Subcutaneous abdominal adipose tissue (tissue), 5 donors: ENCODE results near the gene PLEKHH3.
A peak's percentile ranks its signal among the peaks of the same experiment; 100 is the strongest.

Source experiments
- H3K27ac ChIP-seq: one replicate; pipeline ENCODE4 v1.7.0; 2013; ENCODE audit warnings: low read depth, mild to moderate bottlenecking, inconsistent platforms, low read length, moderate library complexity
- H3K27me3 ChIP-seq, 5 donors: one replicate each; pipeline ENCODE4 v1.7.0; 2013; ENCODE audit warnings: low read length in 5 of 5, inconsistent platforms in 1 of 5; ENCODE audit not compliant: control insufficient read depth in 5 of 5, insufficient read depth in 4 of 5
- H3K36me3 ChIP-seq, 5 donors: one replicate each; pipeline ENCODE4 v1.7.0; 2013; ENCODE audit warnings: low read length in 5 of 5; ENCODE audit not compliant: control insufficient read depth in 5 of 5, insufficient read depth in 5 of 5
- H3K4me1 ChIP-seq, 5 donors: one replicate each; pipeline ENCODE4 v1.7.0; 2013; ENCODE audit warnings: low read length in 5 of 5, mild to moderate bottlenecking in 3 of 5, moderate library complexity in 1 of 5; ENCODE audit not compliant: control insufficient read depth in 5 of 5, insufficient read depth in 5 of 5
- H3K4me3 ChIP-seq, 5 donors: one replicate each; pipeline ENCODE4 v1.7.0; 2013; ENCODE audit warnings: low read length in 5 of 5, low read depth in 1 of 5
- H3K9ac ChIP-seq, 5 donors: one replicate each; pipeline ENCODE4 v1.7.0; 2013; ENCODE audit warnings: low read length in 5 of 5, mild to moderate bottlenecking in 4 of 5, moderate library complexity in 3 of 5
- H3K9me3 ChIP-seq, 5 donors: one replicate each; pipeline ENCODE4 v1.7.0; 2013; ENCODE audit warnings: low read length in 5 of 5; ENCODE audit not compliant: control insufficient read depth in 5 of 5
- donor health status: healthy.
- donor health status: healthy.
- donor health status: healthy.
- donor health status: healthy.
- donor health status: healthy.

PLEKHH3 gene

DNA sequence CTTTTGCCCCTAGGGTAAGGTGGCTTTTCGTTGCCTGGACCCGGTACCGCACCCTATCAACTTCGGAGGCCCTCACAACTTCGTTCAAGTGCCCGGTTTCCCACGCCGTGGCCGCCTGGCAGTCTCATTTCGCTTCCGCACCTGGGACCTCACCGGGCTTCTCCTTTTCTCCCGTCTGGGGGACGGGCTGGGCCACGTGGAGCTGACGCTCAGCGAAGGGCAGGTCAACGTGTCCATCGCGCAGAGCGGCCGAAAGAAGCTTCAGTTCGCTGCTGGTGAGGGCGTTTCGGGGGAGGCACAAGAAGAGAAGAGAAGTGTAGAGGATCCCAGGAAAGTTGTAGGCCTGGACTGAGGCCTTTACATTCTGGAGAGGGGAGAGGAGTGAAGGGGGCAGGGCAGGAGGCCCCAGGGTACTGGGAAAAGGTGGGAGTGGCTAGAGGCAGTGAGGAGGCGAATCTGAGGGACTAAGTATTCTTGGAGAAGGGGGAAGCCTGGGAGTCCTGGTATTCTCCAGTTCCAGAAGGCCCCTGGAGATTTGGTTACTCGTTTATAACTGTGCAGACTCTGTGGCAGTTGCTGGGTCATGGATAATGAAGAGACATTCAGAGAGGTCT is 11.0 kb upstream of the PLEKHH3 start:
- H3K9ac ChIP-seq: no peak overlapping the region

DNA sequence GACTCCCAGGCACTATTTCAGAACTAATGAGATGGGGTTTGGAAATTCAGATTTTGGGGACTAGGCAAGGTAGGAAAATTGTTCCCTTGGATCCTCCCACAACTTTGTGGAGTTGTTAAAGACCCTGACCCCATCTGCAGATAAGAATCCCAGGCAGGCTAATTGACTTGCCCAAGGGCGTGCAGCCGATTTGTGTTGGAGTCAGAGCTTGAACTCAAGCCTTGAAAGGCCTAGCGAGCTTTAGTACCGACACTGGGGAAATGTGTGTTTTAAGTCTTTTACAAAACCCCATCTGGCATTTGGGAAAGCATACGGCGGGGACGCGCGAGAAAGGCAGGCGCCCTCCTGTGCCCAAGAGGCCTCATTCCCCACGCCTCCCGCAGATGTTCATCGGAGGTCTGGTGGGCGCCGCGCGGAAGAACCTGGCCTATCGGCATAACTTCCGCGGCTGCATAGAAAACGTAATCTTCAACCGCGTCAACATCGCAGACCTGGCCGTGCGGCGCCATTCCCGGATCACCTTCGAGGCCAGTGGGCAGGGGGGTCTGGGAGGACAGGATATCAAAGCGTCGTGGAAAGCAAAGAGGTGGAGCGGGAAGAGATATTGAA is 9.8 kb upstream of the PLEKHH3 start:
- Histone ChIP-seq H3K9me3 (no peaks in the 10 kb centered on the region), H3K27ac (no peak overlapping the region), H3K27me3 (peaks cover 0 to 21% (median 10%) of the 10 kb centered on the region in 5 donors), H3K4me1 (peaks cover 0 to 32% (median 25%) of the 10 kb centered on the region in 5 donors), H3K9ac (no peak overlapping the region), H3K36me3 (peaks cover 0 to 40% (median 11%) of the 10 kb centered on the region in 5 donors), H3K4me3 (no peak overlapping the region)

More for the DNA sequence above, 11.0 kb upstream of the PLEKHH3 start:
- no peaks in the 10 kb centered on the region for H3K9me3 ChIP-seq
- peaks cover 0 to 14% (median 6%) of the 10 kb centered on the region in 5 donors for H3K27me3 ChIP-seq
- H3K4me1 ChIP-seq: peaks cover 0 to 27% (median 14%) of the 10 kb centered on the region in 5 donors
- H3K27ac ChIP-seq: no peak overlapping the region
- H3K4me3 ChIP-seq: no peak overlapping the region
- peaks cover 0 to 51% (median 16%) of the 10 kb centered on the region in 5 donors for H3K36me3 ChIP-seq

DNA sequence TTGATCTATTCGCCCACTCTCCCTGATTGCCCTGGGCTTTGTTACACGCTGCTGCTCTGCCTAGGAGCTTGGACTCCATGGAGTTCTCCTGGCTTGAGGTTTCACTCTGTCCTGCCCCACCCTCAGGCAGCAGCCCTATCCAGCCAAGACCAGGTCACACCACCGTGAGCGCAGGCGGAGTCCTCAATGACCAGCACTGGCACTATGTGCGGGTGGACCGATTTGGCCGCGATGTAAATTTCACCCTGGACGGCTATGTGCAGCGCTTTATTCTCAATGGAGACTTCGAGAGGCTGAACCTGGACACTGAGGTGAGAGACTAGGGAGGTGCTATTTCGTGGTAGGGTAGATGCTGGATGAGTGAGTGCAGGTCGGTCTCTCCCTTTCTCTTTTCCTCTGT is 9.0 kb upstream of the PLEKHH3 start:
- no peak overlapping the region for H3K4me3 ChIP-seq
- H3K27me3 ChIP-seq: peaks cover 0 to 21% (median 12%) of the 10 kb centered on the region in 5 donors
- H3K27ac ChIP-seq: no peak overlapping the region
- no peak overlapping the region for H3K9ac ChIP-seq
- H3K36me3 ChIP-seq: peaks cover 0 to 33% (median 8%) of the 10 kb centered on the region in 5 donors
- H3K4me1 ChIP-seq: peaks cover 0 to 32% (median 30%) of the 10 kb centered on the region in 5 donors
- no peaks in the 10 kb centered on the region for H3K9me3 ChIP-seq

DNA sequence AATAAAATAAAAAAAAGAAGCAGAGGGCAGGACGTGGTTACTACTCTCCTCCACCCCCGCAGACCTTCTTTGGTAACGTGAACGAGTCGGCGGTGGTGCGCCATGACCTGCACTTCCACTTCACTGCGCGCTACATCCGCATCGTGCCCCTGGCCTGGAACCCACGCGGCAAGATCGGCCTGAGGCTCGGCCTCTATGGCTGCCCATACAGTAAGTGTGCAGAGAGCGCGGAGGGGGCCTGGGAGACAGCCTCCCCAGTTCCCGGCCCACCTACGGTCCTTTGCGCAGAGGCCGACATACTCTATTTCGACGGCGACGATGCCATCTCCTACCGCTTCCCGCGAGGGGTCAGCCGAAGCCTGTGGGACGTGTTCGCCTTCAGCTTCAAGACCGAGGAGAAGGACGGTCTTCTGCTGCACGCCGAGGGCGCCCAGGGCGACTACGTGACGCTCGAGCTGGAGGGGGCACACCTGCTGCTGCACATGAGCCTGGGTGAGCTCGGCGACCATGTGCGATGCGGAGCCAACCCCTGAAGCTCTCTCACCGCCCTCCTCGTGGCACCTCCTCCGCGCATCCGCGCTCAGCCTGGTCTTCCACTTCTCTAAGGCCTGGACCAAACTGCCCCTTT is 8.2 kb upstream of the PLEKHH3 start:
- Histone ChIP-seq H3K27me3 (peaks cover 0 to 21% (median 12%) of the 10 kb centered on the region in 5 donors), H3K9ac (no peak overlapping the region), H3K4me3 (no peak overlapping the region), H3K27ac (no peak overlapping the region), H3K4me1 (peaks cover 0 to 38% (median 35%) of the 10 kb centered on the region in 5 donors), H3K9me3 (no peaks in the 10 kb centered on the region), H3K36me3 (peaks cover 0 to 25% (median 8%) of the 10 kb centered on the region in 5 donors)

DNA sequence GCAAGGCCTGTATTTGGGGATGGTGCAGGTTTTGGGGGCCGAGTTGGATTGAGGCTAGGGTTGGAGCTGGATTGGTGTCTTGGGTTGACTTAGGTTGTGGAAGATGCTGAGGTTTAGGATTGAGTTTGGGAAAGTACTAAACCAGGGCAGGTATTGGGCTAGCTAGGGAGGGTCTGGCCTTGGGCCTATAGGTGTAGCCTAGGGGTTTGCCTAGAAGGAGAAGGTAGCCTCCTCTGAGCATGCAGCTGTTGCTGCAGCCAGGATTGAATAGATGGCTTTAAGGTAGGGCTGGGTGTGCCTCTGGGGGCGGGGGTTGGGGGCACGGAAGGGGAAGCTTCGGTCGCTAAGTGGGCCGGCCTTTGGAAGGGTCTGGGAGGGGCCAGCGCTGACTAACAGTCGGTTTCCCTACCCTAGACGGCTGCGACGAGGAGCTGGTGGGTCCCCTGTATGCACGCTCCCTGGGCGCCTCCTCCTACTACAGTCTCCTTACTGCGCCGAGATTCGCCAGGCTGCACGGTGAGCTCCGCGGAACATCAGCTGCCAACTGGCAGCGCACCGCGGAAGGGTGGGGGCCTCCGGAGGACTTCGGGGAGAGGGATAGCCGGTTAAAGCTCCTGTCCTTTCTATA is 6.7 kb upstream of the PLEKHH3 start:
- peaks cover 0 to 21% (median 12%) of the 10 kb centered on the region in 5 donors for H3K27me3 ChIP-seq
- H3K4me3 ChIP-seq: peak overlapping the region in 4 of 5 donors; percentile 29 to 61 (median 55)
- peak overlapping the region in 1 of 5 donors; percentile 41 for H3K9ac ChIP-seq
- peaks cover 0 to 21% (median 8%) of the 10 kb centered on the region in 5 donors for H3K36me3 ChIP-seq
- no peak overlapping the region for H3K27ac ChIP-seq
- H3K4me1 ChIP-seq: peaks cover 2 to 52% (median 48%) of the 10 kb centered on the region in 5 donors
- no peaks in the 10 kb centered on the region for H3K9me3 ChIP-seq

DNA sequence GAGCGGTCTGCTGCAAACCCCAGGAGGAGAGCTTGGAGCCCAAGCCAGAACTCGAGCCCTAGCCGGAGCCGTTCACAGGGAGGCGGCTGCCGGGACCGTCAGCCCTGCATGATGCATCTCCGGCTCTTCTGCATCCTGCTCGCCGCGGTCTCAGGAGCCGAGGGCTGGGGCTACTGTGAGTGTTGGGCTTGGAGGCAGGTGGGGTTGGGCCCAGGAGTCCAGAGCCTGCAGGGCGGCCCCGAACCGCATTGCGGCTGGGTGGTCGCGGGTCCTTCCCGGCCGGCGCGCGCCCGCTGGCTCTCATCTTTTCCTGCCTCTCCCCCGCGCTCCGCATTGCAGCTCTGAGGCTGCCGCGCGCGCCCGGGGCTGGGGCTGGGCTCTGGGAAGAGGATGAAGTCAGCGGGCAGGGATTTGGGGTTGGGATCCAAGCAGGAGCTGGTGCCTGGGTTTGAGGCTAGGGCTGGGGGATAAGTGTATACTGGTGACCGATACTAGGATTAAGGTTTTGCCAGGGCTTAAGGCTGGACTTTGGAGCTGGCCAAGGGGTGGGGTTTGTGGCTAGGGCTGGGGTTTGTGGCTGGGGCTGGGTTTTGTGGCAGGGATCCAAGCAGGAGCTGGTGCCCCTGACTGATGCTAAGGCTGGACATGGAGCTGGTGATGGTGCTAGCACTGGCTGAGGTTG is 6.1 kb upstream of the PLEKHH3 start:
- peaks cover 0 to 21% (median 12%) of the 10 kb centered on the region in 5 donors for H3K27me3 ChIP-seq
- H3K27ac ChIP-seq: no peak overlapping the region
- H3K9ac ChIP-seq: peak overlapping the region in 4 of 5 donors; percentile 41 to 46 (median 46)
- no peaks in the 10 kb centered on the region for H3K9me3 ChIP-seq
- peaks cover 2 to 55% (median 52%) of the 10 kb centered on the region in 5 donors for H3K4me1 ChIP-seq
- H3K36me3 ChIP-seq: peaks cover 0 to 20% (median 4%) of the 10 kb centered on the region in 5 donors
- H3K4me3 ChIP-seq: peak overlapping the region in 4 of 5 donors; percentile 47 to 61 (median 55)

DNA sequence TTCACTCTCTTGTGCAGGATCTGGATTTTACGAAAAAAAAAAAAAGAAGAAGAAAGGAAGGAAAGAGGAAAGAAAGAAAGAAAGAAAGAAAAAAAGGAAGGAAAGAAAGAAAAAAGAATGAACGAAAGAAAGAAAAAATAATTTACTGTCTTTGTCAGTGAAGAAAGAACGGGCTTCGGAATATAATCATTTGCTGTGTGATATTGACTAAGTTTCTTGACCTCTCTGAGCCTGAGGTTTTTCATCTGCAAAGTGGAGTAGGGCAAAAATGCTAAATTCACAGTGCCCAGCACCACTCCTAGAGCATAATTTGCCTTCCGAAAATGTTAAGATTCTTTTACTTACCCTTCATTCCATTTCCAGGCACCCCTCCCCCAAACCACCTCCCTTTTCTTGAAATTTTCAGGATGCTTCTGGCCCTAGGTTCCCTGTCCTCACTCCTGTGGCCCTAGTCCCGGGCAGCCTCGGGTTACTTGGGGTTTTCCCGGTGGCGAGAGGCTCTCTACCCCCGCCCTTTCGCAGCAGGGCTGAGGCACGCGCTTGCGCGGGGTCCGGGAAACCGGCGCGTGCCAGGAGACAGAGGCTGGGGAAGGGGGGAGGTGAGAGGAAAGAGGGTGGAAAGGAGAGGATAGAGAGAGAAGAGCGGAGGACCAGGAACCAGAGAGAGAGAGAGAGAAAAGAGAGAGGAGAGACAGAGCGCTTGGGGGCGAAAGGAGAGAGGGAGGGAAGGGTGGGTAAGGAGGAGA is 5.4 kb upstream of the PLEKHH3 start, which contains the start of gene CNTNAP1:
Gene CNTNAP1 (plus strand): TSS at position 556 of the 746 bp plus-strand sequence. CDS start 299 bp downstream, outside the sequence.
- no peaks in the 10 kb centered on the region for H3K9me3 ChIP-seq
- peak within 1 kb of the TSS in 4 of 5 donors; percentile 41 to 46 (median 46) for H3K9ac ChIP-seq
- H3K27me3 ChIP-seq: peaks cover 0 to 21% (median 12%) of the 10 kb centered on the region in 5 donors
- peak within 1 kb of the TSS; percentile 29 for H3K27ac ChIP-seq
- H3K4me1 ChIP-seq: peaks cover 2 to 63% (median 59%) of the 10 kb centered on the region in 5 donors
- peaks cover 0 to 14% (median 4%) of the 10 kb centered on the region in 5 donors for H3K36me3 ChIP-seq
- H3K4me3 ChIP-seq: peak within 1 kb of the TSS in 4 of 5 donors; percentile 47 to 61 (median 55)

DNA sequence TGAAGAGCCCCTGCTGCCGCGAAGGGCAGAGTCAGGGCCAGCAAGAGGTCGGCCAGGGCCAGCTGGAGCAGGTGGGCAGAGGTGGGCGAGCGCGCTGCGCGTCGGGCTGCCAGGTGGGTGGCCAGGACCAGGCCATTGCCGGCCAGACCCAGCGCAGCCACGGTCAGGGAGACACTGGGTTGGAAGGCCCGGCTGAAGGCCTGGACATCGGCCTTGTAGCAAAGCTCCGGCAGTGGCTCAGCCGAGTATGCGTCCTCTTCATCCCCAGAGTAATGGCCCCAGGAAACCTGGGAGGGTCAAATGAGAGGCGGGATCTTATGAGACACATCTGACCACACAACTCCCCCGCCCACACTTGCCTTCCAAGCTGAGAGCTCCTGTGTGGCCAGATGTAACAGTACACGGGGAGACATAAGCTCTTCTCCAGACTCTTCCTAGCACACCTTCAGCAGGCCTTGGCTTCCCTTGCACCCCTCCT is 3.6 kb upstream of the PLEKHH3 start:
- H3K4me3 ChIP-seq: peak overlapping the region in 4 of 5 donors; percentile 54 to 70 (median 64)
- H3K27me3 ChIP-seq: peaks cover 0 to 21% (median 12%) of the 10 kb centered on the region in 5 donors
- H3K4me1 ChIP-seq: peaks cover 2 to 77% (median 72%) of the 10 kb centered on the region in 5 donors
- peak overlapping the region; percentile 76 for H3K27ac ChIP-seq
- peaks cover 0 to 5% (median 0%) of the 10 kb centered on the region in 5 donors for H3K36me3 ChIP-seq
- peak overlapping the region in 3 of 5 donors; percentile 45 to 71 (median 58) for H3K9ac ChIP-seq
- H3K9me3 ChIP-seq: no peaks in the 10 kb centered on the region
